Rectal smooth muscle tissue (tissue), 1 donor: Measurements from ENCODE around the gene FAM184B.

ENCODE experiments used
- H3K27ac ChIP-seq: one replicate; pipeline ENCODE4 v1.7.0; 2013; ENCODE audit warnings: low read depth, low read length, inconsistent platforms
- H3K27me3 ChIP-seq: one replicate; pipeline ENCODE4 v1.7.0; 2013; ENCODE audit warnings: low read length; ENCODE audit not compliant: control insufficient read depth, insufficient read depth
- H3K36me3 ChIP-seq: one replicate; pipeline ENCODE4 v1.7.0; 2013; ENCODE audit warnings: low read length; ENCODE audit not compliant: control insufficient read depth, insufficient read depth
- H3K4me1 ChIP-seq: one replicate; pipeline ENCODE4 v1.7.0; 2013; ENCODE audit warnings: low read length; ENCODE audit not compliant: control insufficient read depth, insufficient read depth
- H3K4me3 ChIP-seq: one replicate; pipeline ENCODE4 v1.7.0; 2013; ENCODE audit warnings: low read length
- H3K9ac ChIP-seq: one replicate; pipeline ENCODE4 v1.7.0; 2013; ENCODE audit warnings: low read length

The FAM184B gene

GRCh38 chr4:17636341-17636695 is 145.1 kb downstream of the FAM184B start:
- H3K4me3 ChIP-seq, result no peak overlapping the region
- peaks cover 14% of the 10 kb centered on the region for H3K36me3 ChIP-seq
- no peaks in the 10 kb centered on the region for H3K4me1 ChIP-seq
- H3K9ac ChIP-seq, result no peak overlapping the region
- H3K27me3 ChIP-seq, result no peaks in the 10 kb centered on the region
- no peak overlapping the region for H3K27ac ChIP-seq

GRCh38 chr4:17635056-17635455 is 146.4 kb downstream of the FAM184B start:
- Histone ChIP-seq H3K36me3 (peaks cover 14% of the 10 kb centered on the region), H3K27ac (no peak overlapping the region), H3K4me1 (no peaks in the 10 kb centered on the region)

GRCh38 chr4:17633600-17633999 is 147.8 kb downstream of the FAM184B start:
- H3K36me3 ChIP-seq, result peaks cover 14% of the 10 kb centered on the region
- H3K27ac ChIP-seq, result no peak overlapping the region
- H3K4me1 ChIP-seq, result no peaks in the 10 kb centered on the region
- no peak overlapping the region for H3K4me3 ChIP-seq
- no peak overlapping the region for H3K9ac ChIP-seq
- H3K27me3 ChIP-seq, result no peaks in the 10 kb centered on the region

More at GRCh38 chr4:17635056-17635455, 146.4 kb downstream of the FAM184B start:
- no peak overlapping the region for H3K9ac ChIP-seq
- no peaks in the 10 kb centered on the region for H3K27me3 ChIP-seq
- H3K4me3 ChIP-seq, result no peak overlapping the region

- Histone ChIP-seq H3K4me3 (no peak overlapping the region), H3K9ac (no peak overlapping the region), H3K27me3 (no peaks in the 10 kb centered on the region), H3K4me1 (no peaks in the 10 kb centered on the region), H3K27ac (no peak overlapping the region), H3K36me3 (peaks cover 29% of the 10 kb centered on the region)
Measured at GRCh38 chr4:17630228-17630627, 151.2 kb downstream of the FAM184B start.

- Histone ChIP-seq H3K27me3 (no peaks in the 10 kb centered on the region), H3K4me1 (no peaks in the 10 kb centered on the region), H3K4me3 (no peak overlapping the region), H3K36me3 (peaks cover 51% of the 10 kb centered on the region), H3K9ac (no peak overlapping the region), H3K27ac (no peak overlapping the region)
Measured at GRCh38 chr4:17624821-17625220, 156.6 kb downstream of the FAM184B start.

- peaks cover 49% of the 10 kb centered on the region for H3K36me3 ChIP-seq
- no peak overlapping the region for H3K4me3 ChIP-seq
- H3K27me3 ChIP-seq, result no peaks in the 10 kb centered on the region
- peaks cover 4% of the 10 kb centered on the region for H3K4me1 ChIP-seq
- no peak overlapping the region for H3K9ac ChIP-seq
- no peak overlapping the region for H3K27ac ChIP-seq
Measured at GRCh38 chr4:17623451-17624001, 157.9 kb downstream of the FAM184B start.

GRCh38 chr4:17619416-17620105 is 161.9 kb downstream of the FAM184B start:
- no peak overlapping the region for H3K27ac ChIP-seq
- peaks cover 7% of the 10 kb centered on the region for H3K4me1 ChIP-seq
- H3K27me3 ChIP-seq, result no peaks in the 10 kb centered on the region
- no peak overlapping the region for H3K9ac ChIP-seq
- peaks cover 31% of the 10 kb centered on the region for H3K36me3 ChIP-seq
- no peak overlapping the region for H3K4me3 ChIP-seq

- H3K4me3 ChIP-seq, result no peak overlapping the region
- no peak overlapping the region for H3K27ac ChIP-seq
- H3K4me1 ChIP-seq, result peaks cover 7% of the 10 kb centered on the region
- peaks cover 26% of the 10 kb centered on the region for H3K36me3 ChIP-seq
- H3K27me3 ChIP-seq, result no peaks in the 10 kb centered on the region
- no peak overlapping the region for H3K9ac ChIP-seq
Measured at GRCh38 chr4:17618926-17619325, 162.5 kb downstream of the FAM184B start.

GRCh38 chr4:17616283-17616682 is 165.1 kb downstream of the FAM184B start:
- H3K27me3 ChIP-seq, result no peaks in the 10 kb centered on the region
- peaks cover 7% of the 10 kb centered on the region for H3K4me1 ChIP-seq
- H3K9ac ChIP-seq, result no peak overlapping the region
- H3K36me3 ChIP-seq, result peaks cover 8% of the 10 kb centered on the region
- H3K27ac ChIP-seq, result no peak overlapping the region
- no peak overlapping the region for H3K4me3 ChIP-seq

GRCh38 chr4:17614416-17615299 is 166.8 kb downstream of the FAM184B start, which contains the start of gene MED28:
Gene MED28, plus strand, starts transcription at chr4:17614641. Its CDS starts 14 bp downstream, at chr4:17614655.
- Histone ChIP-seq H3K4me3 (peak within 1 kb of the TSS; percentile 96), H3K9ac (peak within 1 kb of the TSS; percentile 88), H3K4me1 (peaks cover 7% of the 10 kb centered on the region), H3K27me3 (no peaks in the 10 kb centered on the region), H3K27ac (peak within 1 kb of the TSS; percentile 89), H3K36me3 (peaks cover 5% of the 10 kb centered on the region)

- H3K27ac ChIP-seq, result peak overlapping the region; percentile 89
- peaks cover 3% of the 10 kb centered on the region for H3K4me1 ChIP-seq
- peak overlapping the region; percentile 96 for H3K4me3 ChIP-seq
- peaks cover 5% of the 10 kb centered on the region for H3K36me3 ChIP-seq
- H3K9ac ChIP-seq, result peak overlapping the region; percentile 53
- no peaks in the 10 kb centered on the region for H3K27me3 ChIP-seq
Measured at GRCh38 chr4:17613761-17614415, 167.5 kb downstream of the FAM184B start.

- Histone ChIP-seq H3K4me1 (no peaks in the 10 kb centered on the region), H3K36me3 (peaks cover 9% of the 10 kb centered on the region), H3K9ac (no peak overlapping the region), H3K27me3 (no peaks in the 10 kb centered on the region), H3K27ac (no peak overlapping the region), H3K4me3 (no peak overlapping the region)
Measured at GRCh38 chr4:17605236-17605635, 176.2 kb downstream of the FAM184B start.
